ENCODE data around the gene PGAM1.
"Not testable (repeated sequence)": the region's sequence is repeated elsewhere in the genome, so short reads cannot be mapped to it uniquely, and the experiment has no call there.

PGAM1 gene

GRCh38 chr10:97393034-97393573 is 32.9 kb upstream of the PGAM1 start:
- Histone ChIP-seq H3K36me3 (ENCODE audit: control insufficient read depth, insufficient read depth, low read length, severe bottlenecking) (peaks cover 76% of the 10 kb centered on the region), H3K9me3 (ENCODE audit: control insufficient read depth, low read length) (no peaks in the 10 kb centered on the region), H3K9ac (ENCODE audit: low read length) (no peak overlapping the region), H3K4me1 (ENCODE audit: control insufficient read depth, insufficient read depth, low read length) (no peaks in the 10 kb centered on the region), H3K27me3 (replicated peaks; ENCODE audit: control insufficient read depth, insufficient read depth, low read length) (no peaks in the 10 kb centered on the region), H3K4me3 (ENCODE audit: low read length) (no peak overlapping the region)
- no peak for DNase-seq (ENCODE audit: low read depth)

- Histone ChIP-seq H3K27me3 (replicated peaks; ENCODE audit: control insufficient read depth, insufficient read depth, low read length) (no peaks in the 10 kb centered on the region), H3K9me3 (ENCODE audit: control insufficient read depth, low read length) (no peaks in the 10 kb centered on the region), H3K36me3 (ENCODE audit: control insufficient read depth, insufficient read depth, low read length, severe bottlenecking) (peaks cover 52% of the 10 kb centered on the region), H3K4me1 (ENCODE audit: control insufficient read depth, insufficient read depth, low read length) (peaks cover 7% of the 10 kb centered on the region), H3K9ac (ENCODE audit: low read length) (no peak overlapping the region), H3K4me3 (ENCODE audit: low read length) (no peak overlapping the region)
- no peak for DNase-seq (ENCODE audit: low read depth)
These were observed 29.9 kb upstream of the PGAM1 start for GRCh38 chr10:97396056-97396455.

GRCh38 chr10:97399843-97400545 is 26.0 kb upstream of the PGAM1 start:
- Histone ChIP-seq H3K36me3 (ENCODE audit: control insufficient read depth, insufficient read depth, low read length, severe bottlenecking) (peaks cover 24% of the 10 kb centered on the region), H3K9me3 (ENCODE audit: control insufficient read depth, low read length) (no peaks in the 10 kb centered on the region), H3K4me1 (ENCODE audit: control insufficient read depth, insufficient read depth, low read length) (peaks cover 7% of the 10 kb centered on the region), H3K9ac (ENCODE audit: low read length) (peak overlapping the region; percentile 86), H3K27me3 (replicated peaks; ENCODE audit: control insufficient read depth, insufficient read depth, low read length) (no peaks in the 10 kb centered on the region), H3K4me3 (ENCODE audit: low read length) (peak overlapping the region; percentile 87)
- peak; percentile 24 for DNase-seq (ENCODE audit: low read depth)

- H3K27me3 ChIP-seq (replicated peaks; ENCODE audit: control insufficient read depth, insufficient read depth, low read length): no peaks in the 10 kb centered on the region
- H3K9me3 ChIP-seq (ENCODE audit: control insufficient read depth, low read length): no peaks in the 10 kb centered on the region
- peaks cover 17% of the 10 kb centered on the region for H3K36me3 ChIP-seq (ENCODE audit: control insufficient read depth, insufficient read depth, low read length, severe bottlenecking)
- peak; percentile 100 for DNase-seq (ENCODE audit: low read depth)
- peak within 1 kb of the TSS; percentile 86 for H3K9ac ChIP-seq (ENCODE audit: low read length)
- peak within 1 kb of the TSS; percentile 87 for H3K4me3 ChIP-seq (ENCODE audit: low read length)
- H3K4me1 ChIP-seq (ENCODE audit: control insufficient read depth, insufficient read depth, low read length): peaks cover 7% of the 10 kb centered on the region
These were observed 25.1 kb upstream of the PGAM1 start, which contains the start of gene RRP12 for GRCh38 chr10:97400665-97401454. Gene RRP12, minus strand, starts transcription at chr10:97401340. Its CDS starts 109 bp downstream, at chr10:97401231.

- H3K9me3 ChIP-seq (ENCODE audit: control insufficient read depth, low read length): no peaks in the 10 kb centered on the region
- peak overlapping the region; percentile 10 for H3K9ac ChIP-seq (ENCODE audit: low read length)
- H3K36me3 ChIP-seq (ENCODE audit: control insufficient read depth, insufficient read depth, low read length, severe bottlenecking): peaks cover 11% of the 10 kb centered on the region
- no peaks in the 10 kb centered on the region for H3K27me3 ChIP-seq (replicated peaks; ENCODE audit: control insufficient read depth, insufficient read depth, low read length)
- no peak for DNase-seq (ENCODE audit: low read depth)
- peak overlapping the region; percentile 87 for H3K4me3 ChIP-seq (ENCODE audit: low read length)
- H3K4me1 ChIP-seq (ENCODE audit: control insufficient read depth, insufficient read depth, low read length): peaks cover 7% of the 10 kb centered on the region
These were observed 24.5 kb upstream of the PGAM1 start for GRCh38 chr10:97401455-97401919.

- Histone ChIP-seq H3K27me3 (replicated peaks; ENCODE audit: control insufficient read depth, insufficient read depth, low read length) (no peaks in the 10 kb centered on the region), H3K4me1 (ENCODE audit: control insufficient read depth, insufficient read depth, low read length) (peaks cover 10% of the 10 kb centered on the region), H3K9ac (ENCODE audit: low read length) (no peak overlapping the region), H3K36me3 (ENCODE audit: control insufficient read depth, insufficient read depth, low read length, severe bottlenecking) (no peaks in the 10 kb centered on the region), H3K4me3 (ENCODE audit: low read length) (no peak overlapping the region), H3K9me3 (ENCODE audit: control insufficient read depth, low read length) (no peaks in the 10 kb centered on the region)
- DNase-seq (ENCODE audit: low read depth): no peak
These were observed 21.9 kb upstream of the PGAM1 start for GRCh38 chr10:97404044-97404443.

GRCh38 chr10:97406064-97406463 is 19.9 kb upstream of the PGAM1 start:
- H3K27me3 ChIP-seq (replicated peaks; ENCODE audit: control insufficient read depth, insufficient read depth, low read length): no peaks in the 10 kb centered on the region
- DNase-seq (ENCODE audit: low read depth): no peak
- H3K4me3 ChIP-seq (ENCODE audit: low read length): no peak overlapping the region
- no peaks in the 10 kb centered on the region for H3K36me3 ChIP-seq (ENCODE audit: control insufficient read depth, insufficient read depth, low read length, severe bottlenecking)
- H3K9me3 ChIP-seq (ENCODE audit: control insufficient read depth, low read length): no peaks in the 10 kb centered on the region
- H3K4me1 ChIP-seq (ENCODE audit: control insufficient read depth, insufficient read depth, low read length): peaks cover 3% of the 10 kb centered on the region
- H3K9ac ChIP-seq (ENCODE audit: low read length): no peak overlapping the region

GRCh38 chr10:97406483-97406882 is 19.5 kb upstream of the PGAM1 start:
- H3K4me3 ChIP-seq (ENCODE audit: low read length); DNase-seq (ENCODE audit: low read depth); H3K36me3 ChIP-seq (ENCODE audit: control insufficient read depth, insufficient read depth, low read length, severe bottlenecking); H3K9me3 ChIP-seq (ENCODE audit: control insufficient read depth, low read length); H3K27me3 ChIP-seq (replicated peaks; ENCODE audit: control insufficient read depth, insufficient read depth, low read length); H3K9ac ChIP-seq (ENCODE audit: low read length); H3K4me1 ChIP-seq (ENCODE audit: control insufficient read depth, insufficient read depth, low read length): not testable (repeated sequence)

GRCh38 chr10:97407211-97407951 is 18.6 kb upstream of the PGAM1 start:
- DNase-seq (ENCODE audit: low read depth): peak; percentile 88
- peaks cover 7% of the 10 kb centered on the region for H3K4me1 ChIP-seq (ENCODE audit: control insufficient read depth, insufficient read depth, low read length)
- no peaks in the 10 kb centered on the region for H3K27me3 ChIP-seq (replicated peaks; ENCODE audit: control insufficient read depth, insufficient read depth, low read length)
- no peak overlapping the region for H3K9ac ChIP-seq (ENCODE audit: low read length)
- no peaks in the 10 kb centered on the region for H3K36me3 ChIP-seq (ENCODE audit: control insufficient read depth, insufficient read depth, low read length, severe bottlenecking)
- H3K9me3 ChIP-seq (ENCODE audit: control insufficient read depth, low read length): no peaks in the 10 kb centered on the region
- H3K4me3 ChIP-seq (ENCODE audit: low read length): no peak overlapping the region

- Histone ChIP-seq H3K9ac (ENCODE audit: low read length) (no peak overlapping the region), H3K9me3 (ENCODE audit: control insufficient read depth, low read length) (no peaks in the 10 kb centered on the region), H3K36me3 (ENCODE audit: control insufficient read depth, insufficient read depth, low read length, severe bottlenecking) (no peaks in the 10 kb centered on the region), H3K27me3 (replicated peaks; ENCODE audit: control insufficient read depth, insufficient read depth, low read length) (no peaks in the 10 kb centered on the region), H3K4me3 (ENCODE audit: low read length) (no peak overlapping the region), H3K4me1 (ENCODE audit: control insufficient read depth, insufficient read depth, low read length) (peaks cover 7% of the 10 kb centered on the region)
- DNase-seq (ENCODE audit: low read depth): no peak
These were observed 18.1 kb upstream of the PGAM1 start for GRCh38 chr10:97407952-97408248.

- Histone ChIP-seq H3K4me1 (ENCODE audit: control insufficient read depth, insufficient read depth, low read length) (peaks cover 7% of the 10 kb centered on the region), H3K36me3 (ENCODE audit: control insufficient read depth, insufficient read depth, low read length, severe bottlenecking) (no peaks in the 10 kb centered on the region), H3K9ac (ENCODE audit: low read length) (no peak overlapping the region), H3K4me3 (ENCODE audit: low read length) (no peak overlapping the region), H3K27me3 (replicated peaks; ENCODE audit: control insufficient read depth, insufficient read depth, low read length) (no peaks in the 10 kb centered on the region), H3K9me3 (ENCODE audit: control insufficient read depth, low read length) (no peaks in the 10 kb centered on the region)
- DNase-seq (ENCODE audit: low read depth): no peak
These were observed 17.4 kb upstream of the PGAM1 start for GRCh38 chr10:97408496-97408992.

Data from adipocyte (in vitro differentiated cells).